HCT116 (cell line): ENCODE data around the gene COL4A4.

ENCODE experiments used
- EZH2 ChIP-seq: fragments of 200-600 bp; sonication (generic); IDR thresholded peaks from 2 replicates; pipeline ENCODE4 v1.6.1; 2017; ENCODE audit warnings: antibody characterized with exemption, mixed run types
- EZH2phosphoT487 ChIP-seq: fragments of 200-600 bp; IDR thresholded peaks from 2 replicates; pipeline ENCODE4 v1.6.1; 2018; ENCODE audit warnings: antibody characterized with exemption, borderline replicate concordance
- JUND ChIP-seq: IDR thresholded peaks from 2 replicates; pipeline ENCODE4 v1.6.1; 2012
- POLR2A ChIP-seq: IDR thresholded peaks from 2 replicates; pipeline ENCODE4 v1.7.0; 2011; ENCODE audit warnings: borderline replicate concordance; ENCODE audit not compliant: insufficient read depth, insufficient read length; ENCODE audit errors: extremely low read depth
- TCF7L2 ChIP-seq: IDR thresholded peaks from 2 replicates; pipeline ENCODE4 v1.7.0; 2011; ENCODE audit warnings: borderline replicate concordance, inconsistent platforms; ENCODE audit not compliant: insufficient read depth, insufficient read length; ENCODE audit errors: extremely low read depth
- YY1 ChIP-seq: IDR thresholded peaks from 2 replicates; pipeline ENCODE4 v1.6.1; 2011; ENCODE audit warnings: low read length, low read depth, moderate library complexity, mild to moderate bottlenecking; ENCODE audit not compliant: insufficient replicate concordance; ENCODE audit errors: extremely low read depth
- ZNF274 ChIP-seq: fragments of 200-500 bp; sonication (Bioruptor generic); IDR thresholded peaks from 2 replicates; pipeline ENCODE4 v1.6.1; 2014; ENCODE audit warnings: mild to moderate bottlenecking, low read depth, low read length, inconsistent platforms
- TF ChIP-seq, protein P1 (sequence below), 3 experiments: fragments of 200-600 bp in 1 of 3; sonication (generic) in 1 of 3; IDR thresholded peaks in 2 of 3; conservative IDR thresholded peaks in 1 of 3; 2 replicates each; pipeline ENCODE4 v1.5.1; 2012 to 2017; ENCODE audit warnings: low read depth in 2 of 3, low read length in 2 of 3, antibody characterized with exemption in 1 of 3, borderline replicate concordance in 1 of 3, control low read depth in 1 of 3, mild to moderate bottlenecking in 1 of 3, mixed read lengths in 1 of 3, mixed run types in 1 of 3, moderate library complexity in 1 of 3; ENCODE audit not compliant: insufficient read depth in 1 of 3
- TF ChIP-seq, protein P2 (sequence below): IDR thresholded peaks from 2 replicates; pipeline ENCODE4 v1.6.1; 2012

DNA sequence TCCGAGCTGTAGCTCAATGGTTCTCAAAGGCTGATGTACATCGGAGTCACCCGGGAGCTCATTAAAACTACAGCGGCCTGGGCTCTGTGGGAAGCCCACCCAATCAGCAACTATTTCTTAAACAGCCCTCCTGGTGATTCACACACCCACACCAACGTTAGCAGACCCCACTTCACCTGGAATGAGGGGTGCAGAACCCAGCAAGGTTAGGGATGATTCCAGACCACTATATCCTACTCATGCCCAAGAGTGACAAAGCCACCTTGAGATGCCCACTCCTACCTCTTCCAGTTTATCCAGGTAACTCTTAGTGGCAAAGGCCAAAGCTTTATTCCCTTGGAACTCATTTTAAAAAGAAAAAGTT is 178.4 kb downstream of the COL4A4 start:
- no peak for TF ChIP-seq ZNF274
- TF ChIP-seq TCF7L2, result no peak
- TF ChIP-seq, protein P1, sequence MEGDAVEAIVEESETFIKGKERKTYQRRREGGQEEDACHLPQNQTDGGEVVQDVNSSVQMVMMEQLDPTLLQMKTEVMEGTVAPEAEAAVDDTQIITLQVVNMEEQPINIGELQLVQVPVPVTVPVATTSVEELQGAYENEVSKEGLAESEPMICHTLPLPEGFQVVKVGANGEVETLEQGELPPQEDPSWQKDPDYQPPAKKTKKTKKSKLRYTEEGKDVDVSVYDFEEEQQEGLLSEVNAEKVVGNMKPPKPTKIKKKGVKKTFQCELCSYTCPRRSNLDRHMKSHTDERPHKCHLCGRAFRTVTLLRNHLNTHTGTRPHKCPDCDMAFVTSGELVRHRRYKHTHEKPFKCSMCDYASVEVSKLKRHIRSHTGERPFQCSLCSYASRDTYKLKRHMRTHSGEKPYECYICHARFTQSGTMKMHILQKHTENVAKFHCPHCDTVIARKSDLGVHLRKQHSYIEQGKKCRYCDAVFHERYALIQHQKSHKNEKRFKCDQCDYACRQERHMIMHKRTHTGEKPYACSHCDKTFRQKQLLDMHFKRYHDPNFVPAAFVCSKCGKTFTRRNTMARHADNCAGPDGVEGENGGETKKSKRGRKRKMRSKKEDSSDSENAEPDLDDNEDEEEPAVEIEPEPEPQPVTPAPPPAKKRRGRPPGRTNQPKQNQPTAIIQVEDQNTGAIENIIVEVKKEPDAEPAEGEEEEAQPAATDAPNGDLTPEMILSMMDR (IDR thresholded peaks at IDR 0.05 in 2 of 3, conservative IDR thresholded peaks at IDR 0.05 in 1 of 3; ENCODE audit: borderline replicate concordance in 1 of 3, insufficient read depth in 1 of 3, low read depth in 2 of 3, low read length in 2 of 3), result no peak
- TF ChIP-seq EZH2phosphoT487, result no peak
- TF ChIP-seq, protein P2, sequence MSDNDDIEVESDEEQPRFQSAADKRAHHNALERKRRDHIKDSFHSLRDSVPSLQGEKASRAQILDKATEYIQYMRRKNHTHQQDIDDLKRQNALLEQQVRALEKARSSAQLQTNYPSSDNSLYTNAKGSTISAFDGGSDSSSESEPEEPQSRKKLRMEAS, result no peak
- no peak for TF ChIP-seq JUND
- TF ChIP-seq YY1, result no peak
- TF ChIP-seq POLR2A, result no peak
- TF ChIP-seq EZH2, result no peak
